ENCODE measurements around the gene WNT9A.

- TF ChIP-seq CTCF (IDR thresholded peaks at IDR 0.05; ENCODE audit: poor library complexity) = no peak
- TF ChIP-seq EZH2 (IDR thresholded peaks at IDR 0.05; ENCODE audit: borderline replicate concordance) = no peak
- TF ChIP-seq EZH2phosphoT487 (IDR thresholded peaks at IDR 0.05; ENCODE audit: low read depth, severe bottlenecking, unreplicated experiment) = no peak
Observed at GRCh38 chr1:227955808-227956207, 8.1 kb upstream of the WNT9A start.
